Immature natural killer cell (primary cell): Measurements from ENCODE around the gene COMMD10. TPM values are rescaled to one million over a fixed set of nuclear protein-coding genes. Genes with fewer than 3 reads are reported as not detected.
"Not testable (repeated sequence)": the region's sequence is repeated elsewhere in the genome, so short reads cannot be mapped to it uniquely, and the experiment has no call there.

Experiments used
- DNase-seq, 3 donors: peaks; one replicate each; pipeline ENCODE4 v3.0.0; 2022; ENCODE audit warnings: mixed read lengths in 1 of 3
- H3K27ac Mint-ChIP-seq, 6 donors: one replicate each; pipeline ENCODE4 v1.8.0; 2020; ENCODE audit warnings: mixed read lengths in 6 of 6, mild to moderate bottlenecking in 5 of 6, inconsistent platforms in 4 of 6, moderate library complexity in 3 of 6
- H3K27me3 Mint-ChIP-seq, 3 donors: one replicate each; pipeline ENCODE4 v1.8.0; 2020 to 2021; ENCODE audit warnings: low read depth in 3 of 3, mild to moderate bottlenecking in 3 of 3, mixed read lengths in 3 of 3, moderate library complexity in 3 of 3, inconsistent platforms in 1 of 3
- H3K36me3 Mint-ChIP-seq, 3 donors: one replicate each; pipeline ENCODE4 v1.8.0; 2020; ENCODE audit warnings: mixed read lengths in 3 of 3, inconsistent platforms in 2 of 3, mild to moderate bottlenecking in 2 of 3
- H3K4me1 Mint-ChIP-seq, 2 donors: one replicate each; pipeline ENCODE4 v1.8.0; 2020; ENCODE audit warnings: inconsistent platforms in 2 of 2, mild to moderate bottlenecking in 2 of 2, mixed read lengths in 2 of 2, moderate library complexity in 1 of 2
- H3K4me3 Mint-ChIP-seq, 5 donors: one replicate each; pipeline ENCODE4 v1.8.0; 2020; ENCODE audit warnings: mild to moderate bottlenecking in 5 of 5, mixed read lengths in 5 of 5, inconsistent platforms in 3 of 5, moderate library complexity in 3 of 5
- H3K9me3 Mint-ChIP-seq, 6 donors: one replicate each; pipeline ENCODE4 v1.8.0; 2020; ENCODE audit warnings: mild to moderate bottlenecking in 6 of 6, mixed read lengths in 6 of 6, inconsistent platforms in 4 of 6, moderate library complexity in 3 of 6
- polyA plus RNA-seq, 3 donors: library from polyadenylated mRNA; unstranded; fragments of 300-500 nt; fragmentation: Illumina TruSeq; gene quantifications; one replicate each; pipeline ENCODE4 v1.2.3, GENCODE V29; 2021

The COMMD10 gene
- polyA plus RNA-seq, 3 donors from 2014 or later = 48.8 to 69.1 (median 51.4) TPM

DNA sequence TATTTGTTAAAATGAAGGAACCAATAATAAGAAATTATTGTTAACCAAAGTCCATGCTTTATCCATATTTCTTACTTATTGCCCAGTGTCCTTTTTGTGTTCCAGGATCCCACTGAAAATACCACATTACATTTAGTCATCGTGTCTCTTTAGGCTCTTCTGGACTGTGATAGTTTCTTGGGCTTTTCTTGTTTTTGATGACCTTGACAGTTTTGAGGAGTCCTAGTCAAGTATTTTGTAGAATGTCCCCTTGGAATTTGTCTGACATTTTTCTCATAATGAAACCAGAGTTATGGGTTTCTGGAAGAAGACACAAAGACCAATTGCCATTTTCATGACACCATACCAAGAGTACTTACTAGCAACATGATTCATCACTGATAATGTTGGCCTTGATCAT lies 13.6 kb upstream of the COMMD10 start:
- no peak overlapping the region for H3K27ac Mint-ChIP-seq
- peaks cover 1 to 5% (median 3%) of the 10 kb centered on the region in 3 donors for H3K27me3 Mint-ChIP-seq
- no peak overlapping the region for H3K4me3 Mint-ChIP-seq
- no peaks in the 10 kb centered on the region for H3K36me3 Mint-ChIP-seq
- H3K9me3 Mint-ChIP-seq = no peaks in the 10 kb centered on the region
- no peak for DNase-seq
- peaks cover 7 to 14% of the 10 kb centered on the region in 2 donors for H3K4me1 Mint-ChIP-seq

DNA sequence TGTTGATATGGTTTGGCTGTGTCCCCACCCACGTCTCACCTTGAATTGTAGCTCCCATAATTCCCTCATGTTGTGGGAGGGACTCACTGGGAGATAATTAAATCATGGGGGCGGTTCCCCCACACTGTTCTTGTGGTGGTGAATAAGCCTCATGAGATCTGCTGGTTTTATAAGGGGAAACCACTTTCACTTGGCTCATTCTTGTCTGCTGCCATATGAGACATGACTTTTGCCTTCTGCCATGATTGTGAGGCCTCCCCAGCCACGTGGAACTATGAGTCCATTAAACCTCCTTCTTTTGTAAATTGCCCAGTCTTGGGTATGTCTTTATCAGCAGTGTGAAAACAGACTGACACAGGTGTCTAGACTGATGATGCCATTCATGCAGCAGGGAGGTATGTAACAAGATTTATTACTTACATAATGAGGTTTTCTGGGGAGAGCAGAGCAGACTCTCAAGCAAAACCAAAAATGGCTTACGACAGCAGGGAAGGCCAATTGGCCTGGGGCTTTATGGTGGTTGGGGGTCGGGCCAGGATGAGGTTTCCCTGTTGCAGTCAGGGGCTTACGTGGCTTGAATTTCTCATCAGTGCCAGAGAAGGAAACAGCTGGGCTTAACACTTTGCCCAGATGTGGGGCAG lies 9.5 kb upstream of the COMMD10 start:
- Mint-ChIP-seq H3K9me3 (no peaks in the 10 kb centered on the region), H3K27me3 (peaks cover 0 to 6% (median 3%) of the 10 kb centered on the region in 3 donors), H3K4me3 (peak overlapping the region in 1 of 5 donors; percentile 15), H3K36me3 (peaks cover 0 to 4% (median 0%) of the 10 kb centered on the region in 3 donors), H3K4me1 (peaks cover 8 to 16% of the 10 kb centered on the region in 2 donors), H3K27ac (peak overlapping the region in 3 of 6 donors; percentile 40 to 44 (median 41))
- DNase-seq = peak in 2 of 3 donors; percentile 24

DNA sequence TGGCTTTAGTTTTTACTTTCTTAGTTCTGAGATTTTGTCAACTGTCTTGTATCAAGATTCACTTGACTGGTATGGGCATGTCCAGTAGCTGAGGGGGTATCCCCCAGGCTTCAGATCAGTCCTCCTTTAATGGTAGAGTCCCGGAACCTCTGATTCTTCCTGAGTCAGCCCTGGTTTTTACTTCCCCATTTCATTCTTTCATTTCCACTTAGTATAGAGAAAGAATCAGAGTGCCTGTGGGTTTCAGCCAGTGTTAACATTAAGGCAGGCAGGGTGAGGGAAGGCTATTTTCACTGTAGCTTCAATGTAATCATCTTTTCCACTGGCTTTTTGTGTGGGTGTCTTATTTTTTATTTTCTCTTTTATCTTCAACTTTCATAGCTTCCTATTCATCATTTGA lies 8.3 kb upstream of the COMMD10 start:
- H3K9me3 Mint-ChIP-seq = no peaks in the 10 kb centered on the region
- H3K4me1 Mint-ChIP-seq = peaks cover 8 to 20% of the 10 kb centered on the region in 2 donors
- no peak overlapping the region for H3K4me3 Mint-ChIP-seq
- no peak overlapping the region for H3K27ac Mint-ChIP-seq
- peaks cover 0 to 9% (median 3%) of the 10 kb centered on the region in 3 donors for H3K27me3 Mint-ChIP-seq
- no peak for DNase-seq
- H3K36me3 Mint-ChIP-seq = peaks cover 0 to 4% (median 0%) of the 10 kb centered on the region in 3 donors

DNA sequence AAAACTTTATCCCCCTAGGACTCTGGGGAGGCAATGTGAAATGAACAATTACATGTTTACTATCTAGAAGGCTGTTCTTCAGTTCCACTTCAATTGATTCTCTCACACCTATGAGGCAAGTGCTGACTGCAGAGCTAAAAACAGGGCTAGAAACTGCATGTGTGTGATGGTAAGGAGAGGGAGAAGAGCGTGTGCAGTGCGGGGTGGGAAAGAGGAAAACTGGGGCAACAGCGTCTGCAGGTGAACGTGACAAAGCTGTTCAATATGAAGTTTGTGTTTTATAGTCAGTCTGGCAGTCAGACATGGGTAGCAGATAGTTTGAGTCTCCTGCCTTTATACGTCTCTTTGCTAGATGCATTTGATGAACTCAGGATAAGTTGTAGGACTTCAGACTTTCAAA lies 6.6 kb upstream of the COMMD10 start:
- Mint-ChIP-seq H3K4me1 (peaks cover 8 to 35% of the 10 kb centered on the region in 2 donors), H3K4me3 (no peak overlapping the region), H3K27me3 (peaks cover 0 to 9% (median 3%) of the 10 kb centered on the region in 3 donors), H3K9me3 (no peaks in the 10 kb centered on the region), H3K36me3 (peaks cover 0 to 4% (median 0%) of the 10 kb centered on the region in 3 donors), H3K27ac (no peak overlapping the region)
- no peak for DNase-seq

DNA sequence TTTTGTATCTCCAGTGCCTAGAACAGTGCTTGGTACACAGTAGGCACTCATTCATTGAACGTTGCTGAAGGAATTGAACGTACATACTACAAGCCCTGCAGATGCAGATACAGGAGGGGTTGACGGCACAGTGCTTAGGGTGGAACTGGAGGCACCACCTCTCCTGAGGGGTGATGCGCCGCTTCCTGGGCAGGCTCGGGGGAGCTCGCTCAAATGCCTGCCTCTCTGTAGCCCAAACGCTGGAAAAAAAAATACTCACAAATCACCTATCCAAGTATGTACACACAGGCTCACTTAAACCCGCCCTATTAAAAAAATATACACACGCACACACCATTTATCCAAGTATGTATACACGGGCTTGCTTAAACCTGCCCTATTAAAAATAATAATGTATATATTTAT lies 536 bp upstream of the COMMD10 start:
- Mint-ChIP-seq H3K36me3 (peaks cover under 1 to 11% (median 4%) of the 10 kb centered on the region in 3 donors), H3K9me3 (no peaks in the 10 kb centered on the region), H3K4me3 (peak overlapping the region; percentile 89 to 97 (median 94)), H3K27ac (peak overlapping the region; percentile 91 to 98 (median 94)), H3K4me1 (peaks cover 26 to 62% of the 10 kb centered on the region in 2 donors), H3K27me3 (peaks cover 3 to 14% (median 8%) of the 10 kb centered on the region in 3 donors)
- peak in 2 of 3 donors; percentile 17 to 21 for DNase-seq

DNA sequence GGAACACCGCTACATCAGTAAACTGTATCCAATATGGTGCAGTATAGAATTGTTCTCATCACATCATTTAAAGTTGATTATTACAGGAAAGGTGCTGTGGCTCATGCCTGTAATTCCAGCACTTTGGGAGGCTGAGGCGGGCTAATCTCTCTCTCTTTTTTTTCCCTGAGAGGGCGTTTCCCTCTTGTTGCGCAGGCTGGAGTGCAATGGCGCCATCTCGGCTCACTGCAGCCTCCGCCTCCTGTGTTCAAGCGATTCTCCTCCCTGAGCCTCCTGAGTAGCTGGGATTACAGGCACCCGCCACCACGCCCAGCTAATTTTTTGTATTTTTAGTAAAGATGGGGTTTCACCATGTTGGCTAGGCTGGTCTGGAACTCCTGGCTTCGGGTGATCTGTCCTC lies 1.5 kb downstream of the COMMD10 start:
- Mint-ChIP-seq H3K4me1 (peaks cover 26 to 61% of the 10 kb centered on the region in 2 donors), H3K4me3 (peak overlapping the region; percentile 76 to 96 (median 93)), H3K27me3 (peaks cover 3 to 12% (median 8%) of the 10 kb centered on the region in 3 donors), H3K36me3 (peaks cover 4 to 27% (median 14%) of the 10 kb centered on the region in 3 donors), H3K27ac (peak overlapping the region; percentile 50 to 98 (median 94))
- not testable (repeated sequence) for DNase-seq, H3K9me3 Mint-ChIP-seq

DNA sequence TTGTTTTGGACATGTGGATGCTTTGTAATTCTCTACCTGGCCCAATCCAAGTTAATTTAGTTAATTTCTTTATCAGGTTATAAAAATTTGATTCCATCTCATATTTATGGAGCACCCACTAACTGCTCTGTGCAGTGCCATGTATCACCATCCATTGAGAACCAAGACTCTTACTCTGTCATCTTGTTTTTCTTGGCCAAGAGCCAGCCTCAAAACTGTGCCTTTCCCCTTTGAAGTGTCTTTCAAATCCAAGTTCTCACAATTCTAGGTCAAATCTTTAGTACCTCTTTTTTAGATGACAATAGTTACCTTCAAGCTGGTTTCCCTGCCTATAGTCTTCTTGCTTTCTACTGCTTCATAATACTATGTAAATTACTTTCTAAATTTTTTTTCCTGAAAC lies 3.2 kb downstream of the COMMD10 start:
- no peak for DNase-seq
- Mint-ChIP-seq H3K27ac (peak overlapping the region in 5 of 6 donors; percentile 1 to 51 (median 37)), H3K4me1 (peaks cover 26 to 44% of the 10 kb centered on the region in 2 donors)

DNA sequence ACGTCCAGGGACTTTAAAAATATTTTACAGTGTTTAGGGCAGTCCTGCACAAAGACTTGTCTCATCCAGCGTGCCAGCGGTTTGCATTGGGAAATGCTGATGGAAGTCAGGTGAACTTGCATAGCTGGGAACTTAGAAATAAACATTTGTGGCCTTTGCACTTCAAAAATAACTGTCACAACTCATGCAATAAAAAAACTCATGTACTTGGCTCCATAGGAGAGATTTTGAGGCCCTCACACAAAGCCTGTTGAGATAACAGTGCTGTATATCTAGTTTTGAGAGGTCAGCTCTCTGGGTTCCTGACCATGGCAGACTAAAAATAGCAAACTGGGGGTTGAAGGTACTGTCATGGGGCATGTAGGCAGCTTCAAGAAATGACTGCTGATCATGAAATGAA lies 5.5 kb downstream of the COMMD10 start:
- H3K4me1 Mint-ChIP-seq = peaks cover 17 to 31% of the 10 kb centered on the region in 2 donors
- H3K9me3 Mint-ChIP-seq = no peaks in the 10 kb centered on the region
- no peak for DNase-seq
- H3K27ac Mint-ChIP-seq = peak overlapping the region in 1 of 6 donors; percentile 13
- H3K36me3 Mint-ChIP-seq = peaks cover 24 to 52% (median 46%) of the 10 kb centered on the region in 3 donors
- peaks cover under 1 to 5% (median 1%) of the 10 kb centered on the region in 3 donors for H3K27me3 Mint-ChIP-seq
- no peak overlapping the region for H3K4me3 Mint-ChIP-seq

More for the DNA sequence above, 3.2 kb downstream of the COMMD10 start:
- H3K36me3 Mint-ChIP-seq = peaks cover 11 to 35% (median 26%) of the 10 kb centered on the region in 3 donors
- H3K27me3 Mint-ChIP-seq = peaks cover 3 to 11% (median 8%) of the 10 kb centered on the region in 3 donors
- no peak overlapping the region for H3K4me3 Mint-ChIP-seq
- no peaks in the 10 kb centered on the region for H3K9me3 Mint-ChIP-seq

DNA sequence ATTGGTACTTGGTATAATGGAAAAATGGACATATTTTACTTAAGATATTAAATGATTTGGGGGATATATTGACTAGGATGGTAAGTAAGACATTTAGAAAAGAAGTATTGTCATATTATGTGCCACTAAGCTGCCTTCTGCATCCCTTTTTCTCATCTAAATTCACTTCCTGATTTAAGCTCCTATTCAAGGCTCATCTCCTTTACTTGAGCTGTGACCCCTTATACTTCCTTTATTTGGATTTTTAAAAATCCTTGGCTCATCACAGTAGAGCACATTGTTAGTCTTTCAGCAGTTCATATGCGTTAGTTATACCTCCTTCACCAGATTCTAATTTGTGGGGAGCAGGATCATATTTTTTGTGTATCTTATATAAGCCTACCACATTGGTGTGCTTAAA lies 6.6 kb downstream of the COMMD10 start:
- no peaks in the 10 kb centered on the region for H3K9me3 Mint-ChIP-seq
- H3K27ac Mint-ChIP-seq = no peak overlapping the region
- no peak for DNase-seq
- H3K27me3 Mint-ChIP-seq = no peaks in the 10 kb centered on the region
- H3K4me1 Mint-ChIP-seq = peaks cover 6 to 21% of the 10 kb centered on the region in 2 donors
- peaks cover 27 to 54% (median 52%) of the 10 kb centered on the region in 3 donors for H3K36me3 Mint-ChIP-seq
- H3K4me3 Mint-ChIP-seq = no peak overlapping the region

DNA sequence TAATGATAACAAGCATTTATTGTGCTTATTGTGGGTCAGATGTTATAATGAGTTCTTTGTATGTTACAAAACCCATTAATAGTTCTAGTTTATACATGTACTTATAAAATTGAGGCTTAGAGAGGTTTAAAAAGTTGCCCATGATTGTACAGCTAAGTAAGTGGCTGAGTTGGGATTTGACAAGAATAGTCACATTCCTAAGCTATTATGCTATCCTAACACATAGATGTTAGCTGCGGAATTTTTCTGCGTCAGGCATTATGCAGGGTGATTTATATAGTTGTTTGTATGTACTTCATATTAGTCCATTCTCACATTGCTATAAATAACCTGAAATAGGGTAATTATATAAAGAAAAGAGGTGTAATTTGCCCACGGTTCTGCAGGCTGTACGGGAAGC lies 12.5 kb downstream of the COMMD10 start:
- Mint-ChIP-seq H3K4me3 (no peak overlapping the region), H3K4me1 (peaks cover 0 to 2% of the 10 kb centered on the region in 2 donors), H3K9me3 (peaks cover 0 to 2% (median 0%) of the 10 kb centered on the region in 6 donors), H3K27ac (peak overlapping the region in 1 of 6 donors; percentile 34), H3K36me3 (peaks cover 44 to 51% (median 45%) of the 10 kb centered on the region in 3 donors), H3K27me3 (no peaks in the 10 kb centered on the region)
- no peak for DNase-seq

DNA sequence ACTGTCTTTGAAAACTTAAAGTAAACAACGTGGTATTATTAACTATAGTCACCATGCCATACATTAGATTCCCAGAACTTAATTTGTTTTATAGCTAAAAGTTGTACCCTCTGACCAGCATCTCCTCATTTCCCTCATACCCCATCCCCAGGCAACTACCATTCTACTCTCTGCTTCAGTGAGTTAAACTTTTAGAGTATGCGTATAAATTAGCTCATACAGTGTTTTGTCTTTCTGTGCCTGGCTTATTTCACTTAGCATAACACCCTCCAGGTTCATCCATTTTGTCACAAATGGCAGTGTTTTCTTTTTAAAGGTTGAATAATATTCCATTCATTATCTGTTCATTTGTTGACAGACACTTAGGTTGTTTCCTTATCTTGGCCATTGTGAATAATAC lies 14.2 kb downstream of the COMMD10 start:
- H3K4me3 Mint-ChIP-seq = no peak overlapping the region
- no peaks in the 10 kb centered on the region for H3K27me3 Mint-ChIP-seq
- no peak for DNase-seq
- peaks cover 0 to 3% (median 0%) of the 10 kb centered on the region in 6 donors for H3K9me3 Mint-ChIP-seq
- peaks cover 33 to 53% (median 47%) of the 10 kb centered on the region in 3 donors for H3K36me3 Mint-ChIP-seq
- no peak overlapping the region for H3K27ac Mint-ChIP-seq
- peaks cover 0 to 2% of the 10 kb centered on the region in 2 donors for H3K4me1 Mint-ChIP-seq

DNA sequence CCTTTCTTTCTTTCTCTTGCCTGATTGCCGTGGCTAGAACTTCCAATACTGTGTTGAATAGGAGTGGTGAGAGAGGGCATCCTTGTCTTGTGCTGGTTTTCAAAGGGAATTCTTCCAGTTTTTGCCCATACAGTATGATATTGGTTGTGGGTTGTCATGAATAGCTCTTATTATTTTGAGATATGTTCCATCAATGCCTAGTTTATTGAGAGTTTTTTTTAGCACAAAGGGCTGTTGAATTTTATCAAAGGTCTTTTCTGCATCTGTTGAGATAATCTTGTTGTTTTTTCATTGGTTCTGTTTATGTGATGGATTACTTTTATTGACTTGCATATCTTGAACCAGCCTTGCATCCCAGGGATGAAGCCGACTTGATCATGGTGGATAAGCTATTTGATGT lies 20.1 kb downstream of the COMMD10 start:
- peaks cover 31 to 55% (median 51%) of the 10 kb centered on the region in 3 donors for H3K36me3 Mint-ChIP-seq
- not testable (repeated sequence) for H3K9me3 Mint-ChIP-seq, H3K27ac Mint-ChIP-seq, H3K27me3 Mint-ChIP-seq, DNase-seq, H3K4me3 Mint-ChIP-seq
- H3K4me1 Mint-ChIP-seq = peaks cover 13 to 30% of the 10 kb centered on the region in 2 donors

DNA sequence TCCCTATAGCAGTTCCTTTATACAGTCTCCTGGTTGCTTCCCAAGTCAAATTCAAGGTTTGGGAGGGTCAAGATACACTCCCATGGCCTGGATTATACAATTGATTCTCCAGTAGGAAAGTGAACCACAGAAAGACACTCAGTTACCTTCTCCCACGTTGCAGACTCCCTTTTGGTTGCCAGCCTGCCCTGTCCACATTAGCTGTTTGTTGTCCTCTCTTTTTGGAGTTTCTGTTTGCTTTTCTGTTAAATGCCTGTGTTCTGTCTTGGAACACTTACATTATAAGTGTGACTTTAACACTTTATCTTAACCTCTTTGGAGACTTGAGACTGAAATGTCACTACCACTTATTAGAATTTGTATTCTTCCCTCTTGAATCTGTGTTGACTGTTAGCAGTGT lies 30.3 kb downstream of the COMMD10 start:
- peaks cover 11 to 38% (median 25%) of the 10 kb centered on the region in 6 donors for H3K9me3 Mint-ChIP-seq
- no peak for DNase-seq
- no peak overlapping the region for H3K4me3 Mint-ChIP-seq
- H3K36me3 Mint-ChIP-seq = peaks cover 35 to 48% (median 46%) of the 10 kb centered on the region in 3 donors
- no peak overlapping the region for H3K27ac Mint-ChIP-seq
- H3K4me1 Mint-ChIP-seq = peaks cover 18 to 39% of the 10 kb centered on the region in 2 donors
- peaks cover 0 to 2% (median 0%) of the 10 kb centered on the region in 3 donors for H3K27me3 Mint-ChIP-seq

DNA sequence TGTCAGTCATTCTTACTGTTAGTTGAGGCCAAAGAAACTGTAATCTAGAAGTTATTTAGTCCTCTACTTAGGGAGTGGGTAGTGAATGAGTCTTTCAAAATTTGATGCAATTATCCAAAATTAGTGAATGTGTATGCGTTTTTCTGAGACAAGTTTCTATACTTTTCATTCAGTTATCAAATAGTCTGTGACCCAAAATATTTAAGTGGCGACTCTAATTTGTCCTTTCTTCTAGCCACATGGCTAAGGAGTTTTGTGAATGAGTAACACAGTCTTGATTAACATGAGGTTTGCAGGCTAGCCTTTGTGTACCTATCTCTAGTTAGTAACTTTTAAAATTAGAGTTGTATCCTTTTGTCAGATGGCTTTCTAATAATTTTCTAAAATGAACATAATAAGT lies 45.6 kb downstream of the COMMD10 start:
- Mint-ChIP-seq H3K27ac (no peak overlapping the region), H3K27me3 (no peaks in the 10 kb centered on the region), H3K36me3 (peaks cover 0 to 9% (median 8%) of the 10 kb centered on the region in 3 donors), H3K9me3 (no peaks in the 10 kb centered on the region), H3K4me1 (peaks cover 9 to 10% of the 10 kb centered on the region in 2 donors), H3K4me3 (no peak overlapping the region)
- DNase-seq = no peak
